Activated T-cell treated with anti-CD3 and anti-CD28 coated beads, Interleukin-2, amount 50 U/mL, for 1 hour (primary cell): ENCODE results near the gene HTR2B.
A peak's percentile ranks its signal among the peaks of the same experiment; 100 is the strongest.
"Not testable (repeated sequence)": the region's sequence is repeated elsewhere in the genome, so short reads cannot be mapped to it uniquely, and the experiment has no call there.

Experiments
- DNase-seq: peaks from one replicate; pipeline ENCODE4 v3.0.0-alpha.2; 2020

Gene HTR2B

DNA sequence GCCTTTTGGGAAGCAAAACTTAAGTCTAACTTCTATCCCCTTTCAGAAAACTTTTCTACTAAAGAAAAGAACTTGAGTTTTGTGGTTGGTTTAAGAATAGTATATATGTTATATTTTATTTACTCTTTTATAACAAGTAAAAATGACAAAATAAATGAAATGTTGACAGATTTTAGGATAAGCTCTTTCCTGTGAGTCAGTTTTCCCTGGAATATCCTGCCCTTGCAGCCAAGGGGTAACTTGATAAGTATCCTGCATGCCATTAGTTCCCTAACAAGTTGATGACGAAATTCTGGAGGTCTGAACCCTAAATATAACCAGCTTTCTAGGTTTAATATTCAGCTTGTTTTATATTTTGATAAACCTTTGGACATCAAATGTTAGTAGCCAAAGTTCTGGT lies 7.3 kb upstream of the HTR2B start:
- no peak for DNase-seq

DNA sequence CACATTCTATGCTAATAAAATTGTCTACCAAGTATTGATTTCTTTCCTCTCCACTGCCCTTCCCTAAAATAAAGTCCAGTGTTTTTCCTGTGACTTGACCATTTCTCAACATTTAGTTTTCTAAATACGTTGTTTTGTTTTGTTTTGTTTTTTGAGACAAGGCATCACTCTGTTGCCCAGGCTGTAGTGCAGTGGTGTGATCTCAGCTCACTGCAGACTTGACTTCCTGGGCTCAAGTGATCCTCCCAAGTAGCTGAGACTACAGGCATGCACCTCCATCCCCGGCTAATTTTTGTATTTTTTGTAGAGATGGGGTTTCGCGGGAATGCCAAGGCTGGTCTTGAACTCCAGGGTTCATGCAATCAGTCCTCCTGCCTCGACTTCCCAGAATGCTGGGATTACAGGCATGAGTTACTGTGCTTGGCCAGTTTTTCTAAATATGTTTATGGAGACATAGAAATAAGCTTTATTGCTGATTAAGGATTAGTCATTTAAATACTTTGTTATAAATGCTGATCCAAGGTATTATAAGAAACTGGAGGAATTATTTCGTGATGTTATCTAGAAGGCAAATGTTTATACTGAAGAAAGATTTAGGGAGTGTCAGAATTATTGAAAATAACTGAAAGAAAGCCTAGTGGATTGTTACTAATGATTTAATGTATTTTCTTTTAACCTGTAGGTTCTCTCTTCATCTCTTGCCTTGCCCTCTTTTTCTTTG lies 5.7 kb upstream of the HTR2B start:
- no peak for DNase-seq

DNA sequence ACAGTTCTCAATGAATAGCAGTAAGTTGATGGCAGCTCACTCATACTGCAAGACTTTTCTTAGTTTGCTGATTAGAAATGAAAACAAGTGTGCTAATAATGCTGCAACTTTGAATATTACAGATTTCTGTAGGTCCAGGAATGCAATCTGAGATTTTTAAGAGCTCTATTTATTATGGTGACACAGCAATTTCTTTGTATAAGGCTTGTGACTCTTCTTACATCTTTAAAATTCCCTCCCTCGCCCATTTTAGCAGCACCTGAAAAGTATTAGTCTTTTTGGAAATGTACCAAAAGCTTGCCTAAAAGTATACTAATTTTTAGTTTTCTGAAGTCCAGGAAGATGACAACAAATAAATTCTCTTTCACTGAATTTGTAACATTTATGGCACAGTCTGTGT lies 4.4 kb upstream of the HTR2B start:
- DNase-seq, result no peak

DNA sequence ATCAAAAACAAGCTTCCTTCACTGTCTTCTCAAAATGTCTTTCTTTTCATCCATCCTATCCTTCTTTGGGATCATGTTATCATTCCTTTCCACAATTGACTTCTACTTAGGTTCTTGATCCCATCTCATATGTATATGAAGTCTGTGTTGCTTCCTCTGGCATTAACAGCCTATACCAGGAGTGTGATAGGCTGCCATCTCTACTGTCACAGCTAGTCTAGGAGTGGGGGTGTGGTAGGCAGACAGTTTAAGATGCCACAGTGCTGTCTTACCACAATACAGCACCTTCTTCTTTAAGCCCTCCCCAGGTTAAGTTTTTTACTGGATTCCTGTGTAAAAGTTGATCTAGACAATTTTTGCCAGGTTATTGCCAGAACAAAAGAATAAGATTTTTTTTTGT lies 3.7 kb upstream of the HTR2B start:
- no peak for DNase-seq

DNA sequence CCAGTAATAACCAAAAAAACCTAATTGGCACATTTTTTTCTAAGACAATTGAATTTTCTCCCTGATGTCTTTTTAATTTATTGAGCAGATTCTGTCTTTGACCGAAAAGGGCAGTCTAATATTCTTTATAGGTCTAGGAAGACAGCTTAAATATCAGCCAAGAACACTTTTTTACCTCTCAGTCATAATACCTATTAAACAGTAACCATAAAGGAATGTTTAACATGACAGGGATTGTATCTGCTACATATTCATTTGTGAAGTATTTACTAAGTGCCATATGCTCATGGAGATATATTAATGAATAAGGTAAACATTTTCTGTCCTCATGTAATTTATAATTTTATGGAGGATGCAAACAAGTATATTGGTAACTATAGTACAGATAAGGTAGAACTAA lies 3.1 kb upstream of the HTR2B start:
- DNase-seq, result no peak

DNA sequence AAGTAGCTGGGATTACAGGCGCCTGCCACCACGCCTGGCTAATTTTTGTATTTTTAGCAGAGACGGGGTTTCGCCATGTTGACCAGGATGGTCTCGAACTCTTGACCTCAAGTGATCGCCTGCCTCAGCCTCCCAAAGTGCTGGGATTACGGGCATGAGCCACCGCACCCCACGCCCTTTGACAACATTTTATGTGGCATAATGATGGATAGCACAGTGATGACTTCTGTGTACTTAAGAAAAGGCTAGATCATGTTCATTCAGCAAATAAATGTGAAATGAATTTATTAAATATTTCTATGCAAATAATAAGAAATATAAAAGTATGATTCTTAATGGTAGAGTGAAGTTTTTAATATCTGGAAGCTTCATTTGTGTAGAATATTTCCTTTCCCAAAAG lies 2.6 kb upstream of the HTR2B start:
- DNase-seq, result no peak

DNA sequence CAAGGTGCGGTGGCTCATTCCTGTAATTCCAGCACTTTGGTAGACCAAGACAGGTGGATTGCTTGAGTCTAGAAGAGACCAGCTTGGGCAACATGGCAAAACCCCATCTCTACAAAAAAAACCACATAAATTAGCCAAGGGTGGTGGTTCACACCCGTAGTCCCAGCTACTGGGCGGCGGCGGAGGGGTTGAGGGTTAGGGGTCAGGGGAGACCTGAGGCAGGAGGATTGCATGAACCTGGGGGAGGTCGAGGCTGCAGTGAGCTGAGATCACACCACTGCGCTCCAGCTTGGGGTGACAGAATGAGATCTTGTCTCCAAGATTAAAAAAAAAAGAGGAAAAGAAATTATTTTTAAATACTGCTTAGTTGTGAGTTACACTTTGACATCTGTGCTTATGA lies 1.3 kb upstream of the HTR2B start:
- no peak for DNase-seq

DNA sequence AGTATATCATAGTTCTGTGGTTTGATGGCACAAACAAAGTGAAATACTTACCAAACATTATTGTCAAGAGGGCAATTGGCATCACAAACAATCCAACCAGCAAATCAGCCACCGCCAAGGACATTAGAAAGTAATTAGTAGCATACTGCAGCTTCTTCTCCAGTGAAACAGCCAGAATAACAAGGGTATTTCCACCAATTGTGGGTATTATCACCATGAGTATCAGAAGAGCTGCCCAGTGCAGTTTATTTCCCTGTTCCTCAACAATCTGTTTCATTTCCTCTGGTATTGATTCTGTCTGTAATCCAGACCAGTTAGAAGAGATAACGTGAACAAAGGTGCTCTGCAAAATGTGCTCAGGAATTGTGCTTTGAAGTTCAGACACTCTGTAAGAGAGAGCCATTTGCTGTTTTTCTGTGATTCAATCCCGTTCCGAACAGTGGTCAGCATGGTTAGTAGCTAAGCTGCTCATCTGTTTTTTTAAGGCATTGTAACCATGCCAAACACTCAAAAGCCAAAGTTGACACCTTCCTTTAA lies 1.4 kb downstream of the HTR2B start:
- DNase-seq, result no peak

DNA sequence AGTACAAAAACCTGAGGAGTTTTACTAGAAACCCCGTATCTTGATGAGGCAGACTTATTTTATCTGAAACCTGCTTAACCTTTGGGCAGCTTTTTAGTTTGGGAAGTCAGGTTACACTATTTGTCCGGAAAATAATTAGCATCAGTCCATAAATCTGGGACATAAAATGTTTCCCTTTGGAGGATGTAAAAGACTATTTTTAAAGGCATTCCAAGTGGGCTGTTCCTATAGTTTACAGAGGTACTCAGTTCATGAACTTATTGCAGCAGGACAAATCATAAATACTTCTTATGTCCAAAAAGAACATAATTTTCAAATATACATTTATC lies 6.3 kb downstream of the HTR2B start:
- no peak for DNase-seq

DNA sequence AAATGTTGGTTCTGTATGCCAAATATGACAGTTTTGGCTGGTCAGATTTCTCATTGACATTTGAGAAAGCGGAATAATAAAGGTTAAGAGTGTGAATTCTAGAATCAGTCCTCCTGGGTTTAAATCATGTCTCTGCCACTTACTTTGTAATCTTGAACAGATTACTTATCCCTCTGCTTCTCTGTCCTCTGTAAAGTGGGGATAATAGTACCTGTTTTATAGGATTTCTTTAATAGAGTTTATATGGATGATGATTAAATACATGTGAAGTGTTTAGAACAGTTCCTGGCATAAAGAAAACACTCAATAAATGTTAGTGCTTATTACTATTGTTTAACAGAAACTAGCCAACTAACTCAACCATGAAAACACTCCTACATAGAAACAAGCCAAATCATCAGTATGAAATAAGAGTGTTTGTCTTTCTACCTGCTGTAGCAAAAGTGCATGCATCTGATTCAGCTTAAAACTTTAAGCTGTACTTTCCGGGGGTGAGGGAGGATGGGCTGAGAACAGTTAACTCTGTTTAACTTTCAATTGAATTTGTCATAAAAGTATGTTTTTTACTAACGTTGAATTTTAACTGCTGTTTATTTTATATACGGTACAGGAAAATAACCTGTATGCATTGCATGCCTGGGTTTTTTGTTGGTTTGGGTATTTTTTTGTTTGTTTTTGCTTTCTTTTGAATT lies 6.8 kb downstream of the HTR2B start:
- DNase-seq, result no peak

DNA sequence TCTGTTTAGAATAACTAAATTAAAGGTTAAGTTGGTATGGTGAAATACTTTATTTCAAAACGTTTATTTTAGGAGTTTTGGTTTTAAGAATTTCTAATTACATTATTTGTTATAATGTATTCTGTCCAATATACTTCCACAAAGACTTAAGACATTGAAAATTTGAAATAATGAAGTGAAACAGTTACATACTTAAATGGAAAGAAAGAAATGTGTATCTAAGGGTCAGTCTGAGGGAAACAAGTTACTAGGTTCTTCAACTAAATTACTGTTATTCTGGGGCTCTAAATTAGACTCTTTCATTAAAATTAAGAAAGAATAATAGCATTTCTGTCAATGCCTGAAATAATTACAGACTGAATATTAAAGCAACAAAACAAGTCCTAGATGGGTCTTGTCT lies 7.7 kb downstream of the HTR2B start:
- DNase-seq, result no peak

DNA sequence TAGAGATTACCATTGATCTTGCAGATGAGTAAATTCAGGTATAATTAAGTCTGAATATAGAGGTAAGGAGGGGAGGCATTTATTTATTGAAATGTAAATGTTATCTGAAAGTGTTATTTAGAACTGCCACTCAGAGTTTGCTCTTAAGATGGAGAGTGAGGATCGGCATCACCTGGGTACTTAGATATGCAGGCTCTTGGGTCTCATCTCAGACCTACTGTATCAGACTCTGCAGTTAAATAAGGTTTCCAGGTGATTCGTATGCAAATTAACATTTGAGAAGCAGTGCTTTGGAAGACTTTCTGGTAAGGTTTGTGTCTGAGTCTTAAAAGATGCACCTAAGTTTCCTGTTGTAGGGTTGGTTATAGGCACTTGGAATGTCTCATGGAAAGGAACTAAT lies 9.2 kb downstream of the HTR2B start:
- DNase-seq, result no peak

DNA sequence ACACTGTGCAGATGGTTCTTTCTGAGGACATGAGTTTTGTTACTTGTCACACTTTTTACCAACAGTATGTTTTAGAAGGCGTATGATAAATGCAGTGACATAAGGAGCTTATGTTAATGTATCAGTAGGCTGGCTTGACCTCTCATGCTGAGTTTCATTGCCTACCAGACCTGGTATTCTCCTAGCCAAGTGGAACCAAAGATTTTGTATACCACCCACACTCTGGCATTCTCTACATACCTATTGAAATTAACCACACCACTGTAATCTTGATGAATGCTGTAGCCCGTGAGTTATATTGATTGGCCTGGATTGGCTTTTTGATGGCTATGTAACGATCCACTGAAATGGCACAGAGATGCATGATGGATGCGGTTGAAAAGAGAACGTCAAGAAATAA lies 11.4 kb downstream of the HTR2B start:
- no peak for DNase-seq

DNA sequence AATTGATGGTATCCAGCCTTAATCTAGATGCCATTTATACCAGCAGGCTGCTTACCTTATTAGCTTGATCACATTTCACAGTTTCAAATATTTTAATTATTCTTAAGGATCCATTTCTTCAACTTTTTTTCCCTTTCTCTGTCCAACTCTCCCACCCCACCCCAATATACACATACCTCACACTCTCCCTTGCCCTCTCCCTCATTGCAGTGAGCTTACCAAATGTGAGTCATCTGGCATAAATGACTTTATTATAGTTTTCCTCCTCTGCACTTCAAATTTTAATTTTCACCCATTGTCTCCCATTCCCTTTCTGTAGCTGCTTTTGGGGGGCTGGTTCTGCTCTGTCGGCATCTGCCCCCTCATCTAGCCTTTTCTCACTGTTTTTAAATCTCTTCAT lies 12.9 kb downstream of the HTR2B start:
- DNase-seq, result no peak

DNA sequence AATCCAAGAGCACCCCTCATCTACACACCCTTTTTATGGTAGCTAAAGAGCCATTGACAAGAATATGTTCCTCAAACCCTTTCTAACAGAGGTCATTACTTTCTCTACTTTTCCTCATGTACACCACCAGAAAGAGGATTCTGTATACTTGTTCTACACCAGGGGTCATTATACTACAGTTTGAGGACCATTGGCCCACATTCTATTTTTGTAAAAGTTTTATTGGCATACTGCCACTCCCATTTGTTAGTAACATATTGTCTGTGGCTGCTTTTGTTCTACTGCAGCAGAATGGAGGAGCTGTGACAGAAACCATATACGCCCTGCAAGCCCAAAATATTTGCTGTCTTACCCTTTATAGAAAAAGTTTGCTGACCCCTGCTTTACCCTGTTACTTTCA lies 14.3 kb downstream of the HTR2B start:
- DNase-seq, result no peak

DNA sequence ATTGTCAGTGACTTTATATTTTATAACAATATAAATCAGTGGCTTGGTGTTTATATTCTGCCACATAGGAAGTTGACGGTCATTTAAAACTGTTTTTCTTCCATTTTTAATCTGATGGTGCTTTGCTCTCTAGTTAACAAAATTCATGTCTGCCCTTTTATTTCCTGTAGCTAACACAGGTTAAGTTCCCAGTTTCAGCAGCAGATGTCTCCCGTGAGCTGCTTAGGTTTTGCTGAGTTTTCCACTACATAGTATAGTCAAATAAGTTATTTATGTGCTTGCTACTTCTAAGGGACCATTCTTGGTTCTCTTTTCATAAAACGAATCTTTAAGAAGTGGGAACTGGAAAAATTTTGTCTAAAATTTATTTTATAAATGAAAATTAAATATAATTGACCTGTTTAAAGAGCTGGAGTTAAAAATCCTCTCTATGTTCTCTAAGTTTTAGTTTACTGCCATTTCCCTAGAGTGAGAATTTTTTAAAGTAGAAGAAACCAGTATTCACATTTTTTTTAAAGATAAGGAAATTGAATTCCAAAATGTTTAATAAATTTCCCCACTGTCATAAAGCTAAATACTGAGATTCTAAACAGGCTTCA lies 20.6 kb downstream of the HTR2B start:
- DNase-seq, result peak; percentile 54

DNA sequence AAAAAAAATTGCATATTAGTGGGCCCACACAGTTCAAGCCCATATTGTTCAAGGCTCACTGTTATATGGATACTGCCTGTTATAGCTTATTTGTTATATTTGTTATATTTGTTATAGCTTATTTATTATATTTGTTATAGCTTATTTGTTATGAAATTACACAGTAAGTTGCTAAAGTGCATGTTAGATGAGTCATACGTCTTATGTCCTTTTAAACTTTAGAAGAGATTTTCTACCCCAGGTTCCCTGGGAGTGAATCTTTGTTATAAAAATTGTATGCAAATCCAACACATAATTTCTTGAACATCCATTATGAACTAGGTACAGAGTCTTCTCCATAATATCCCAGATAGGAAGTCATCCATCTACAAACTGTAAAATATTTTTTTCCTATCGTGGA lies 22.1 kb downstream of the HTR2B start:
- no peak for DNase-seq

DNA sequence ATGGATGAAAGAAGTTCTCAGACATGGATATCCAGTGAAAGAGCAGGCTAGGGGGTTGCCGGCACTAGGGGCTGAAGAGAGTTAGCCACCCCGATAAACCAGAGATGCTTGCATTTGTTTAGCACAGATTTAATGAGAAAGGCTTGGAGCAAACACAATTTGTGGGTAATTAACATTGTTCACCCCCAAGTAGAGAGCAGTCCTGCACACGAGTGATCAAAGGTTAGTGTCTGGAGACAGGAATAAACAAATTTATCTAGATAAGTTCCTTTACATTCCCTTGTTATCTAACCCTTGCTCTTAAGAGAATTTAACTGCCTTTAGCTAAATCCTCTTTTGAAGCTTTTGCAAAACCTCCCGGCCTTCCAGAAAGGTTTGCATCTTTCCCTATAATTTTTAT lies 23.9 kb downstream of the HTR2B start:
- DNase-seq, result no peak

DNA sequence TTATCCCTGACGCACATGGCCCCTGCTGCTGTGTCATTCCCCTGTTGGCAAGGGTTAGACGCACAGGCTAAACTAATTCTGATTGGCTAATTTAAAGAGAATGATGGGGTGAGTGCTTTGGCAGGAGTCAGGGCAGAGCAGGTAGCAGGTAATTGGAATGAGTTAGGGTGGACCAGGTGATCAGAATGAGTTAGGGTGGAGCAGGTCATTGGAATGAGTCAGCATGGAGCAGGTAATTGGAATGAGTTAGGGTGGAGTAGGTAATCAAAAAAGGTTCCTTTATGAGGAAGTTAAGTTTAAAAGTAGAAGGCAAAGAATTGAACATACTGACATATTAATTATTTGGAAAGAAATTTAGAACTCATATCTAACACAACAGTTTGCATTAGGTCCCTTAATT lies 24.5 kb downstream of the HTR2B start:
- not testable (repeated sequence) for DNase-seq

DNA sequence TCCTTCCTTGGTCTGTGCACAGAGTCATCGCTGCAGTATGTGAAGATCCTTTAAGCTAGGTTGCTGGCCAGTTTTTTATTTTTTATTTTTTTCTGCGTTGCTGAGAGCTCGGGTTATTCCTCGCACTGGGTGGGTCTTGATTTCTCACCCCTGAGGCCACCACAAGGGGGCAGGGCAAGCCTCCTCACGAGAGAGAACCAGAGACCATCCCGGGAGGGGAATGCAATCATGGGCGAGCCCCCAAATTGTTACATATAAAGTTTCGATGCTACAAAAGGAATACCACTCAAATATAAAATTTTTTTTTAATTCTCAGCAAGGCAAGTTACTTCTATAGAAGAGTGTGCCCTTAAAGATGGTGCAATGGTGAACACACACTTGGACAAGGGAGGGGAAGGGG lies 24.9 kb downstream of the HTR2B start:
- DNase-seq, result no peak

DNA sequence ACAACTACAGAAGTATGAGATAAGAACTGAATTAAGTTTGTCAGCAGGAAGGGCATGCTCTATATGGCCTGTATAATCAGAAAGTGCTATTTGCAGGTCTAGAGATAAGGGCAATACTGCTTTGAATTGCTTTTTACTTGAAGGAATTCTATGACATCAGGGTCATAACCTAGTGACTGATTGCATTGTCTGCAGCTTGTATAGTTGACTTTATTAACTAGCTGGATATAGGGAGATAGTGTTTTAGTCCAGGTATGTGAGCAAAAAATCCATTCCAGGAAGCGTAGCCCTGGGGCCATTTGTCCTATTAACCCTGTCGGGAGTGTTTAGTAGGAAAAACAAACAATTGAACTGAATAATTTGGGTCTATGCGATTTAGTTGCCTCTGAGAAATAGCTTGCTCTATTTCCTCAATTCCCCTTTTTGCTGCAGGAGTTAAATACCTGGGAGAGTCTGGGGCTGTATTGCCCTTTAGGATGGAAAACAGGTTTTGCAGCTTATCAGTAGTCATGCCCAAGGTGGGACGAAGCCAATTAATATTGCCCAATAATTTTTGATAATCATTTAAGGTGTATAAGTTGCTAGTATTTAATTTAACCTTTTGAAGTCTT lies 30.0 kb downstream of the HTR2B start:
- no peak for DNase-seq

DNA sequence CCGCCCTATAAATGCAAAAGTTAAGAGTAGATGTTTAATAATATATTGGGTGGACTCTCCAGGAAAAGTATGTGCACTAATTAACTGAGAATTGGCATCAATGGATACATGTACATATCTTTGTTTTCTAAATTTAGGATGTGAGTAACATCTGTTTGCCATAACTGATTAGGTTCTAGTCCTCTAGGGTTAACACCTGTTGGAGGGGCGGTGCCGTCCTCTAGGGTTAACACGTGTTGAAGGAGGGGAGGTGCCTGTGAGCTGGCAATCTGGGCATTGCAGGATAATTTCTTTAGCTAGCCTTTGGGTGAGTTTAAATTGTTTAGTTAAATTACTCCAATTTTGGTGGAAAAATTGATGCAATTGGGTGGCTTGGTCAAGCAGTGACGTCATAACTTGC lies 30.9 kb downstream of the HTR2B start:
- no peak for DNase-seq

DNA sequence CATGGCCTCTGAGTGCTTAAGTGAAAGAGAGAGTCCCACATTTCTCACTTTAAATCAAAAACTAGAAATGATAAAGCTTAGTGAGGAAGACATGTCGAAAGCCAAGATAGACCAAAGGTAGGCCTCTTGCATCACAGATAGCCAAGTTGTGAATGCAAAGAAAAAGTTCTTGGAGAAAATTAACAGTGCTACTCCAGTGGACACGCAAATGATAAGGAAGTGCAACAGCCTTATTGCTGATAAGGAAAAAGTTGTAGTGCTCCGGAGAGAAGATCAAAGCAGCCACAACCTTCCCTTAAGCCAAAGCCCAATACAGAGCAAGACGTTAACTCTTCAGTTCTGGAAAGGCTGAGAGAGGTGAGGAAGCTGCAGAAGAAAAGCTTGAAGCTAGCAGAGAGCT lies 36.1 kb downstream of the HTR2B start:
- DNase-seq, result no peak

DNA sequence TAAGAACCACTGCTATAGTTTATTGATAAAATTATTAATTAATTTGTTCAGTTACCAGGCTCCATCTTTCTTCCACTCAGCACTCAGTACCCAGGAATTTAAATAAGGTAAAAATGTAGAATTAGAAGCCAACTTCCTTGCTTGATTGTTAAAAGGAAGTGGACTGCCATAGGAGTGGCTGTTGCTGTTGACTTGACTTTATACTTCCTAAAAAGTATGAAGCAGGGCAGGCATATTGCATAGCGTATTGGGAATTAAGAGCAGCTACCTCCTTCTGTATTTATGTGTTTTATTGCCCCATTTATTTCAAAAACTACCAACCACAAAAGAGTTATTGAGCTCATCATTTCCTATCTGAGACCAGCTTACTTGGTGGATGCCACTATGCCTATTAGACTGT lies 40.3 kb downstream of the HTR2B start:
- DNase-seq, result no peak
